ENCODE data around the gene ZFAND6.

Gene ZFAND6

GRCh38 chr15:80052597-80053304 lies 6.7 kb upstream of the ZFAND6 start:
- no peak for DNase-seq

DNA sequence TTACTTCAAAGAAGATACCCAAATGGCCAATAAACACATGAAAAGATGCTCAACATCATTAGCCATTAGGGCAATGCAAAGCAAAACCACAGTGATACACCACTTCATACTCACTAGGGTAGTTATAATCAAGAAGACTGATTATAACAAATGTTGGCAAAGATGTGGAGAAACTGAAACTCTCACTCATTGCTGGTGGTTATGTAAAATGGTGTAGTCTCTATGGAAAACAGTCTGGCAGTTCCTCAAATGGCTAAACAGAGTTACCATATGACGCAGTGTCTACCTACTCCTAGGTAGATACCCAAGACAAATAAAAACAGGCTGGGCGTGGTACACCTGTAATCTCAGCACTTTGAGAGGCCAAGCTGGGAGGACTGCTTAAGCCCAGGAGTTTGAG lies 3.5 kb upstream of the ZFAND6 start:
- no peak for DNase-seq

GRCh38 chr15:80058044-80058443 lies 1.4 kb upstream of the ZFAND6 start:
- no peak for DNase-seq

GRCh38 chr15:80059786-80060355 lies 395 bp downstream of the ZFAND6 start:
- DNase-seq, result peak; percentile 83

DNA sequence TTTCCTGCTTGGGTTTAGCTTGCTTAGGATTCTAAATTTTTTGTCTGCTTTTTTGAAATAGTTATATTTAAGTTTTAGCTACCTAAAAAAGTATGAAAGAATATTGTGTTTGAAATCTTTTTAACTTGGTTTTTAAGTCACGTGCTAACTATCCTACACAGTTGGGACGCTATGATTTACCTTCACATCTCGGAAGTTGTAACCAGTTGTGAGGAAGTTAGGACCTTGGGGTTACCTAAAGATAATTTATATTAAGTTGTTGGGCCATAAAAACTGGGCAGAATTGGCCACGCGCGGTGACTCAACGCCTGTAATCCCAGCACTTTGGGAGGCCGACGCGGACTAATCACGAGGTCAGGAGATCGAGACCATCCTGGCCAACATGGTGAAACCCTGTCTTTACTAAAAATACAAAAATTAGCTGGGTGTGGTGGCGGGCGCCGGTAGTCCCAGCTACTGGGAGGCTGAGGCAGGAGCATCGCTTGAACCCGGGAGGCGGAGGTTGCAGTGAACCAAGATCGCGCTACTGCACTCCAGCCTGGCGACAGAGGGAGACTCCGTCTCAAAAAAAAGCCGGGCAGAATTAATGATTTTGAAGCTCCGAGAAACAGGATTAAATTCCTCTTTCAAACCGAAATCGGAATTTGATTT lies 1.0 kb downstream of the ZFAND6 start:
- DNase-seq, result no peak

GRCh38 chr15:80061582-80061981 lies 2.1 kb downstream of the ZFAND6 start:
- DNase-seq, result no peak

- DNase-seq, result no peak
These were observed 7.4 kb downstream of the ZFAND6 start for GRCh38 chr15:80066912-80067311.

- no peak for DNase-seq
These were observed 9.1 kb downstream of the ZFAND6 start for GRCh38 chr15:80068578-80068977.

- no peak for DNase-seq
These were observed 11.4 kb downstream of the ZFAND6 start for GRCh38 chr15:80070840-80071239.

DNA sequence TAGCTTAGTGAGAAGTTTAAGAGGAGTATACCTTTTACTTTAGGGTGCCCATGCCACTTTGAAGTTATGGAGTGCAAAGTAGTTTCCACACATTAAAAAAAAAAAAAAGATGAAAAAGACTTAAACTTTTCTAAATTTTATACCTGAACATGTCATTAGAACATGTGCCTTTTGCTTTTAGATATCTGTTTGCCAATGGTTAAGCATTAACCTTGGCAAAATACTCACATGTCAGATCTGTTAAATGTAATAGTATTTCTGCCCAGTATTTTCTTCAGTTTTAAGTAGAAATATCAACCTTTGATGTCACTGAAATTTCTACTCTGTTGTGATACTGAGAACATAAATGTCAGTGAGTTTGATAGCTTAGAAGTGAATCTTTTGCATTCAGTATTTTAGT lies 12.2 kb downstream of the ZFAND6 start:
- DNase-seq, result no peak

DNA sequence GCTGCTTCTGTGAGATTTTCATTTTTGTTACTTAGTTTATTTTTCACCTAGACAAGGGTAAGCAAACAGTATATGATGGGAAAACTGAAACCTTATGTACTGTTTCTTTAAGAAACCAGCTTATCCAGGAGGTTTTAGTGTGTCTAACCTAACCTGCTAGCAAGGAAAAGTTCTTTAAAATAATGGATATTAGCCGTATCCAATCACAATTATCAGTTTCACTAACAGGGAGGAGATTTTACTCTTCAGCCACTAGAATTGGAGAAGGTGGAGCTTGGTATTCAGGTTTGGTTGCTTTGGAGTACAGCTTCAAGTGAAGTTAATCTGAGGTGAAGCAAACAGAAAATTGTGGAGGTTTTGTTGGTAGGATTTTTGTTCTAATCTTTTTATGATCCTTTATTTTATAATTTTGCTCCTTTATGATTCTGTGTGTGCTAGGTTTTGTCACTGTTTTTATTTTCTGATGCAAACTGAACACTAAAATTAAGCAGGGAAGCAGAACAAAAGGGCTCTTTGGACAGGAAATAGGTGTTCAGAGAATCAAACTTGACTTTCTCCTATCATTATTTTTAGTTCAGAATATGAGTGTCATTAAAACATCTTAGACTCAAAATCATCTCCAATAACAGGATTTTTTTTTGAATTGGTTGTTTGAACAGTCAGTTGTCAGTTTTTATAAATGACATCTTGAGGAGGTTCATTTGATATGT lies 13.0 kb downstream of the ZFAND6 start:
- no peak for DNase-seq

DNA sequence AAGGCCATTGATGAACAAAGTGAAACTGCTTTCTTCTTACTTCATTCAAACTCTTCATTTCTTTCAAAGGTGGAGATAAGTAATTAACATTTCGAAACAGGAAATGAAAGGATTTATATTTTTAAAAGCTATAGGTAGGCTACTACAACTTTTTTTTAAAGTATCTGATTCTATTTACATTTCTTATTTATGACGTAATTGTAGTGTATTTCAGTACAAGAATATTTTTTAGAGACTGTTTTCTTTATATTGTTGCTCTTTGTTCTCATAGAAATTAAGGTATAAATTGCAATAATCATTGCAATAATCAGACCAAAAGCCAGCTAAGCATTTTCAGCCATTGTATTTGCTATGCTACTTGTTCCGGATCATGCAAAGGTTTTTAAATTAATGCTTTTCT lies 13.7 kb downstream of the ZFAND6 start:
- DNase-seq, result no peak

- DNase-seq, result no peak
These were observed 17.1 kb downstream of the ZFAND6 start for GRCh38 chr15:80076321-80077318.

GRCh38 chr15:80081390-80081789 lies 21.9 kb downstream of the ZFAND6 start:
- DNase-seq, result no peak

DNA sequence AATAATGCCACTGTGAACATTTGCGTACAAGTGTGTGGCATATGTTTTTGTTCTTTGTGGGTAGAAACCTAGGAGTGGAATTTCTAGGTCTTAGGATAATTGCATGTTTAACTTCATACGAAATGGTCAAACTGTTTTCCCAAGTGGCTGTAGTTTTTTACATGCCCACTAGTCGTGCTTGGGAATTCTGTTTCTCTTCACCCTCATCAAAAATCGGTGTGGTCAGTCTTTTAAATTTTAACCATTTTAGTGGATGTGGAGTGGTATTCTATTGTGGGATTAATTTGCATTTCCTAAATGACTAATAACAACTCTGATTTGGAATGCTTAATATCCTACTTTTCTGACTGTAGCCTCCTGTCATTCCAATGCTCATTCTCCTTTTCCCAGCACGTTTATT lies 27.6 kb downstream of the ZFAND6 start:
- no peak for DNase-seq

GRCh38 chr15:80090041-80090440 lies 30.6 kb downstream of the ZFAND6 start:
- no peak for DNase-seq

DNA sequence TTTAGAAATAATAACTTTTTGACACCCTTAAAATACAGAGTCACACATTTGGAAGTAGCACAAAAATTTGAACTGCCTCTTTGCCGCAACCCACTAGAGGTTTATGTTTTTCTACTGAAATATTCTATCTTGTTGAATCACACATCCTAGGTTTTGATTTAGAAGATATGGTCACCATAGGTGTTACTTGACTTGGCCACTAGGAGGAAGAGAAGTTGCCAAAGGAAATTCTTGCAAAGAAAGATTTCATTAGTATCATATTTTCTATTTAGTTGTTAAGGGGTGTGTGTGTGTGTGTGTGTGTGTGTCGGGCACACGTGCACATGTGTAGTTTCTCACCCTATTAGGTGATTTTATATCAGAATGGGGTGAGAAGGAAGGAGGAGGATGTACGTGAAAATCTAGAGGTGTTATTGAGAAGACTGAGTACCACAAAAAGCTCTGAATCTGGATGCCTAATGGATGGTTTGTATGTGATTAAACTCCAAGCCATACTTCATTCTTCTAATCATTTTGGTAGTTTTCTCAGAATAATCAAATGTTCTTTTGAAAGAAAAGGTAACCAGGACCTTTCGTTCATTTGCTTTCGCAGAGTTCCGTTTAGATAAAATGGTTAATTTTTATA lies 31.5 kb downstream of the ZFAND6 start:
- no peak for DNase-seq

DNA sequence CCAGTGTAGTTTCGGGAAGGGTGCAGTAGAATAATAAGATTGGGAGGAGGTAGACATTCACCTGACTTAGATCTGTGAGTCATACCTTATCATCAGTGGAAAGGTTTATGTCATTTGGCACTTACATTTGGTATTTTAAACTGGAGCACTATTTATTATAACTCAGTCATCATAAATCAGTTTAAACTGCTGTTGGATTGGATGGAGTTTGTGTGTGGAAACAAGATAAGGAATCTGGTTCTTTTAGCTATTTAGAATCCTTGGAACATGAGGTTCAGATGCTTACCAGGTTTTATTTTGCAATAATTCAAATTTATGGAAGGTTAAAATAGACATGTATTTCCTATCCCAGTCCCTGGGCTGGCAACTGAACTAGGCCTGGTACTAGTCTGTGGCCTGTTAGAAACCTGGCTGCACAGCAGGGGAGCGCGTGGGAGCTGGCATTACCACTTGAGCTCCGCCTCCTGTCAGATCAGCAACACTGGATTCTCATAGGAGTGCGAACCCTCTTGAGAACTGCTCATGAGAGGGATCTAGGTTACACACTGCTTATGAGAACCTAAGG lies 34.5 kb downstream of the ZFAND6 start:
- DNase-seq, result no peak

- no peak for DNase-seq
These were observed 36.0 kb downstream of the ZFAND6 start for GRCh38 chr15:80095511-80095910.

DNA sequence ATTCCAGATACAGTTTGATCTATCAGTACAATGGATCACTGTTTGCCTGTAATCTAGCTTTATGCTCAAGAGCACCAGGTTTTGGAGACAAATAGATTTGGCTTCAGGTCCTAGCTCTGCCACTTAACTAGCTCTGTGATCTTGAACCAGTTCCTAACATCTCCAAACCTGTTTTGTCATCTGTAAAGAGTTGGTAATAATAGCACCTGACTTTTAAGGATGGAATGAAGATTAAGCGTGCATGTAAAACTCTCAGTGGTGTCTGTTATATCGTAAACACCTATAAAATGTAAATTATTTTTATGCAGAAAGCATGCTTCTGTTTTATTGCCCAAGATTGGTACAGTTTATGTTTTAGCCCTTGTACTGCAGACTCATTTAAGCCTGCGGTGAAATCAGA lies 36.5 kb downstream of the ZFAND6 start:
- DNase-seq, result no peak

DNA sequence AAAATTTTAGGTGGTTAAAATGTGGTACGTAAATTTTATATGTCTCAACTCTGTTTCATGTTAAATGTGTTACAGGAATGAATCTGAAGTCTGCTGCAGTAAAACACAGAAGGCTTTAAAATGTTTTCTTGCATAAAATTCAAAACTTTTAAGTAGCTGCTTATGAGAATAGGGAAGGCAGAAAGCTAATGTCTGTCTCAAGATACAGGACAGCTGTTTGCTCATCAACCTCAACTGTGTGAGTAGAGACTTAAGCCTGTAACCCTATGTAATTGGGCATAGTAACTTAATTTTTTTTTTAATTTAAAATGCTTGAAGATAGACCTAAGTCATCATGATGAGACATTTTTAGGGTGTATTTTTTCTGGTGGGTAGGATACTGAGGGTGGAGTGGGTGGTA lies 38.9 kb downstream of the ZFAND6 start:
- no peak for DNase-seq

- DNase-seq, result no peak
These were observed 39.8 kb downstream of the ZFAND6 start for GRCh38 chr15:80099241-80099640.

All from activated gamma-delta T cell (primary cell).